H9 (cell line): Measurements from ENCODE around the gene STMN3. TPM values are rescaled to one million over a fixed set of nuclear protein-coding genes. Genes with fewer than 3 reads are reported as not detected.

Experiments
- DNase-seq: peaks from one replicate; pipeline ENCODE4 v3.0.0-alpha.2; 2017
- H2AFZ ChIP-seq: one replicate; pipeline ENCODE4 v1.6.1; 2013; ENCODE audit warnings: mild to moderate bottlenecking, low read length, control low read depth, moderate library complexity
- H2AK5ac ChIP-seq: 2 replicates; pipeline ENCODE4 v1.6.1; 2013; ENCODE audit warnings: low read length, control low read depth, mixed read lengths; ENCODE audit not compliant: insufficient read length
- H2BK120ac ChIP-seq: one replicate; pipeline ENCODE4 v1.6.1; 2013; ENCODE audit warnings: low read depth, mild to moderate bottlenecking, low read length, control low read depth, inconsistent platforms; ENCODE audit not compliant: poor library complexity, severe bottlenecking
- H2BK12ac ChIP-seq: 2 replicates; pipeline ENCODE4 v1.6.1; 2013; ENCODE audit warnings: low read length, control low read depth, mixed read lengths, low read depth; ENCODE audit not compliant: insufficient read length
- H2BK15ac ChIP-seq: 2 replicates; pipeline ENCODE4 v1.6.1; 2013; ENCODE audit warnings: low read depth, low read length, control low read depth
- H2BK20ac ChIP-seq: one replicate; pipeline ENCODE4 v1.6.1; 2013; ENCODE audit warnings: low read depth, mild to moderate bottlenecking, low read length, control low read depth, inconsistent platforms; ENCODE audit not compliant: poor library complexity, severe bottlenecking
- H2BK5ac ChIP-seq: 2 replicates; pipeline ENCODE4 v1.6.1; 2013; ENCODE audit warnings: low read length, control low read depth, mixed read lengths; ENCODE audit not compliant: insufficient read length
- H3K14ac ChIP-seq: 2 replicates; pipeline ENCODE4 v1.6.1; 2013; ENCODE audit warnings: low read length, control low read depth; ENCODE audit not compliant: insufficient read depth
- H3K18ac ChIP-seq: 2 replicates; pipeline ENCODE4 v1.6.1; 2013; ENCODE audit warnings: low read depth, mild to moderate bottlenecking, mixed read lengths, low read length, control low read depth; ENCODE audit not compliant: insufficient read length
- H3K23ac ChIP-seq: 2 replicates; pipeline ENCODE4 v1.6.1; 2013; ENCODE audit warnings: low read length, control low read depth, mixed read lengths, low read depth; ENCODE audit not compliant: insufficient read length
- H3K23me2 ChIP-seq: 2 replicates; pipeline ENCODE4 v1.6.1; 2013; ENCODE audit warnings: low read depth, mild to moderate bottlenecking, mixed read lengths, low read length, control low read depth; ENCODE audit not compliant: insufficient read length, poor library complexity, severe bottlenecking
- H3K27ac ChIP-seq: 2 replicates; pipeline ENCODE4 v1.5.1; 2013; ENCODE audit warnings: low read length, control low read depth, mixed read lengths, low read depth; ENCODE audit not compliant: insufficient read length
- H3K27me3 ChIP-seq: 2 replicates; pipeline ENCODE4 v1.6.1; 2013; ENCODE audit warnings: low read length, control low read depth, inconsistent platforms; ENCODE audit not compliant: insufficient read depth
- H3K4ac ChIP-seq: 2 replicates; pipeline ENCODE4 v1.6.1; 2013; ENCODE audit warnings: low read depth, mild to moderate bottlenecking, control low read depth, inconsistent platforms, low read length, moderate library complexity
- H3K4me1 ChIP-seq: 2 replicates; pipeline ENCODE4 v1.6.1; 2013; ENCODE audit warnings: low read length, control low read depth, inconsistent platforms; ENCODE audit not compliant: insufficient read depth
- H3K4me2 ChIP-seq: 2 replicates; pipeline ENCODE4 v1.6.1; 2013; ENCODE audit warnings: low read length, control low read depth, mixed read lengths; ENCODE audit not compliant: insufficient read length, insufficient read depth
- H3K56ac ChIP-seq: 2 replicates; pipeline ENCODE4 v1.6.1; 2013; ENCODE audit warnings: low read depth, mild to moderate bottlenecking, mixed read lengths, low read length, control low read depth; ENCODE audit not compliant: insufficient read length
- H3K79me1 ChIP-seq: 2 replicates; pipeline ENCODE4 v1.6.1; 2013; ENCODE audit warnings: low read depth, mild to moderate bottlenecking, moderate library complexity, low read length, control low read depth, inconsistent platforms; ENCODE audit not compliant: insufficient read depth, poor library complexity, severe bottlenecking
- H3K79me2 ChIP-seq: 2 replicates; pipeline ENCODE4 v1.6.1; 2013; ENCODE audit warnings: low read length, control low read depth, inconsistent platforms; ENCODE audit not compliant: insufficient read depth
- H3K9ac ChIP-seq: 2 replicates; pipeline ENCODE4 v1.6.1; 2013; ENCODE audit warnings: low read length, control low read depth, mixed read lengths; ENCODE audit not compliant: insufficient read length; ENCODE audit errors: extremely low read depth
- H3K9me3 ChIP-seq: one replicate; pipeline ENCODE4 v1.6.1; 2013; ENCODE audit warnings: low read depth, low read length, inconsistent platforms; ENCODE audit not compliant: control insufficient read depth
- H3T11ph ChIP-seq: one replicate; pipeline ENCODE4 v1.6.1; 2013; ENCODE audit warnings: mild to moderate bottlenecking, low read length, control low read depth, inconsistent platforms
- H4K20me1 ChIP-seq: one replicate; pipeline ENCODE4 v1.6.1; 2013; ENCODE audit not compliant: control insufficient read depth, insufficient read length, insufficient read depth
- H4K5ac ChIP-seq: 2 replicates; pipeline ENCODE4 v1.6.1; 2013; ENCODE audit warnings: low read depth, mild to moderate bottlenecking, mixed read lengths, low read length, control low read depth; ENCODE audit not compliant: insufficient read length
- H4K8ac ChIP-seq: replicated peaks from 2 replicates; pipeline ENCODE4 v1.6.1; 2013; ENCODE audit warnings: low read length, control low read depth, mixed read lengths, low read depth; ENCODE audit not compliant: insufficient read length
- H4K91ac ChIP-seq: 2 replicates; pipeline ENCODE4 v1.6.1; 2013; ENCODE audit warnings: low read depth, mild to moderate bottlenecking, moderate library complexity, mixed read lengths, low read length, control low read depth; ENCODE audit not compliant: insufficient read length
- H3K27ac Mint-ChIP-seq, 3 experiments: 2 replicates in 2 of 3; 3 replicates in 1 of 3; pipeline ENCODE4 v1.8.0; 2020 to 2021; ENCODE audit warnings: mixed read lengths in 3 of 3, mild to moderate bottlenecking in 1 of 3, moderate library complexity in 1 of 3
- H3K27me3 Mint-ChIP-seq: 2 replicates; pipeline ENCODE4 v1.8.0; 2021; ENCODE audit warnings: low read depth, mild to moderate bottlenecking, moderate library complexity, mixed read lengths
- H3K36me3 Mint-ChIP-seq, 3 experiments: 2 replicates in 2 of 3; 3 replicates in 1 of 3; pipeline ENCODE4 v1.8.0; 2020 to 2021; ENCODE audit warnings: low read depth in 3 of 3, mixed read lengths in 3 of 3; ENCODE audit not compliant: insufficient read depth in 1 of 3
- H3K4me1 Mint-ChIP-seq, 2 experiments: 2 replicates each; pipeline ENCODE4 v1.8.0; 2020; ENCODE audit warnings: mixed read lengths in 2 of 2
- H3K4me3 Mint-ChIP-seq, 2 experiments: 2 replicates in 1 of 2; 3 replicates in 1 of 2; pipeline ENCODE4 v1.8.0; 2020 to 2021; ENCODE audit warnings: mild to moderate bottlenecking in 2 of 2, mixed read lengths in 2 of 2, moderate library complexity in 1 of 2
- H3K9me3 Mint-ChIP-seq, 2 experiments: 2 replicates in 1 of 2; 3 replicates in 1 of 2; pipeline ENCODE4 v1.8.0; 2020; ENCODE audit warnings: mild to moderate bottlenecking in 2 of 2, mixed read lengths in 2 of 2, moderate library complexity in 1 of 2
- WGBS: extraction: QIAGEN DNeasy Blood & Tissue Kit; methylation state at CpG from one replicate; pipeline ENCODE4 v1.1.7; 2013; ENCODE audit warnings: missing lambda C conversion rate, low lambda C conversion rate, mixed read lengths; ENCODE audit not compliant: insufficient read length; ENCODE audit errors: extremely low coverage; 5-methylcytosine and 5-hydroxymethylcytosine counted together
- total RNA-seq: library from RNA; stranded (reverse); gene quantifications from 2 replicates; pipeline ENCODE4 v1.2.1, GENCODE V29; 2021
- TF ChIP-seq, protein P1 (sequence below): fragments of 200-600 bp; sonication (generic); conservative IDR thresholded peaks from 3 replicates; pipeline ENCODE4 v1.8.0; 2021; ENCODE audit warnings: antibody characterized with exemption, mild to moderate bottlenecking

STMN3 gene
- total RNA-seq, 1 experiment from 2014 or later = 54.0 TPM

DNA sequence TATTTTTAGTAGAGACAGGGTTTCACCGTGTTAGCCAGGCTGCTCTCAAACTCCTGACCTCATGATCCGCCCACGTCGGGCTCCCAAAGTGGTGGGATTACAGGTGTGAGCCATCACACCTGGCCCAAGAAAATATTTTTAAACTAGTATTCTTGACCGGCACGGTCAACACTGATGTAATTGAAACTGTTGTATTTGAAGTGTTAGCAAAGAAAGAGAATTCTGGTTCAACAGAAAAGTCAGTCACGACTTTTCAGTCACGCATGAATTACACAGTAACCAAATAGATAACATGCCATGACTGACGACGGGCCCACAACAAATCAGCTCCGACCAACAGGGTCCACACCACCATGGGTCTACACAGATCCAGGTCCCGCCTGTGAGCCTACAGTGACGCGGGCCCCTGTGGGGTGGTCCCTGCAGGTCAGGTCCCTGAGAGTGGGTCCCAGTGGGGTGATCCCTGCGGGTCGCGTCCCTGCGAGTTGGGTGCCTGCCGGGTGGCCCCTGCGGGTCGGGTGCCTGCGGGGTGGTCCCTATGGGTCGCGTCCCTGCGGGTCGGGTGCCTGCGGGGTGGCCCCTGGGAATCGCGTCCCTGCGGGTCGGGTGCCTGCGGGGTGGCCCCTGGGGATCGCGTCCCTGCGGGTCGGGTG lies 27.3 kb downstream of the STMN3 start:
- H3K27me3 Mint-ChIP-seq = peaks cover under 1% of the 10 kb centered on the region; the same call in 1 of the 2 replicates
- Histone ChIP-seq H2BK20ac (no peak overlapping the region), H3K4me1 (no peaks in the 10 kb centered on the region; the same call in 1 of the 2 replicates), H3K4me2 (peak overlapping the region; percentile 66), H2BK12ac (no peak overlapping the region), H2BK15ac (no peak overlapping the region; the same call in 1 of the 2 replicates), H3K18ac (peak overlapping the region; percentile 86), H3K4ac (peak overlapping the region; percentile 99), H3K56ac (no peak overlapping the region), H2BK5ac (no peak overlapping the region), H3K79me2 (peaks cover 3% of the 10 kb centered on the region; the same call in 1 of the 2 replicates), H3K9me3 (no peaks in the 10 kb centered on the region), H3K27ac (no peak overlapping the region), H3K9ac (peak overlapping the region; percentile 65), H4K91ac (peak overlapping the region; percentile 96), H3T11ph (no peak overlapping the region), H3K79me1 (no peaks in the 10 kb centered on the region), H3K14ac (peak overlapping the region; percentile 97), H4K5ac (no peak overlapping the region), H2AK5ac (no peak overlapping the region), H2AFZ (no peak overlapping the region), H3K23me2 (peaks cover 10% of the 10 kb centered on the region), H3K27me3 (no peaks in the 10 kb centered on the region), H2BK120ac (no peak overlapping the region), H4K20me1 (no peaks in the 10 kb centered on the region), H4K8ac (no peak overlapping the region), H3K23ac (no peak overlapping the region)
- DNase-seq = no peak
- H3K27ac Mint-ChIP-seq = peak overlapping the region; percentile 19 to 82 (median 81); a peak in 3 of 7 replicates
- TF ChIP-seq, protein P1, sequence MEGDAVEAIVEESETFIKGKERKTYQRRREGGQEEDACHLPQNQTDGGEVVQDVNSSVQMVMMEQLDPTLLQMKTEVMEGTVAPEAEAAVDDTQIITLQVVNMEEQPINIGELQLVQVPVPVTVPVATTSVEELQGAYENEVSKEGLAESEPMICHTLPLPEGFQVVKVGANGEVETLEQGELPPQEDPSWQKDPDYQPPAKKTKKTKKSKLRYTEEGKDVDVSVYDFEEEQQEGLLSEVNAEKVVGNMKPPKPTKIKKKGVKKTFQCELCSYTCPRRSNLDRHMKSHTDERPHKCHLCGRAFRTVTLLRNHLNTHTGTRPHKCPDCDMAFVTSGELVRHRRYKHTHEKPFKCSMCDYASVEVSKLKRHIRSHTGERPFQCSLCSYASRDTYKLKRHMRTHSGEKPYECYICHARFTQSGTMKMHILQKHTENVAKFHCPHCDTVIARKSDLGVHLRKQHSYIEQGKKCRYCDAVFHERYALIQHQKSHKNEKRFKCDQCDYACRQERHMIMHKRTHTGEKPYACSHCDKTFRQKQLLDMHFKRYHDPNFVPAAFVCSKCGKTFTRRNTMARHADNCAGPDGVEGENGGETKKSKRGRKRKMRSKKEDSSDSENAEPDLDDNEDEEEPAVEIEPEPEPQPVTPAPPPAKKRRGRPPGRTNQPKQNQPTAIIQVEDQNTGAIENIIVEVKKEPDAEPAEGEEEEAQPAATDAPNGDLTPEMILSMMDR = no peak
- no peaks in the 10 kb centered on the region for H3K9me3 Mint-ChIP-seq
- H3K4me3 Mint-ChIP-seq = peak overlapping the region; percentile 56 to 78
- peaks cover 20 to 23% of the 10 kb centered on the region in 2 experiments for H3K4me1 Mint-ChIP-seq
- H3K36me3 Mint-ChIP-seq = peaks cover 0 to 7% (median 0%) of the 10 kb centered on the region in 3 experiments; a peak in 4 of 7 replicates
- WGBS = no CpG with 5 or more reads among the region's 36 CpGs
